Kidney (tissue), 22 donors: ENCODE data around the gene C11orf16. TPM values are rescaled to one million over a fixed set of nuclear protein-coding genes. Genes with fewer than 3 reads are reported as not detected.
"Not testable (repeated sequence)": the region's sequence is repeated elsewhere in the genome, so short reads cannot be mapped to it uniquely, and the experiment has no call there.

Source experiments
- DNase-seq, 5 donors: peaks; one replicate each; pipeline ENCODE4 v3.0.0-alpha.2; 2013 to 2020
- FAIRE-seq: peaks from 2 replicates; lab custom pipeline; 2012; peaks lifted over from hg19 to GRCh38; lab: Jason Lieb, UNC
- H3K27ac ChIP-seq, 2 donors: one replicate each; pipeline ENCODE4 v1.7.0; 2013; ENCODE audit warnings: low read depth in 2 of 2, low read length in 2 of 2, inconsistent platforms in 1 of 2
- H3K27me3 ChIP-seq: one replicate; pipeline ENCODE4 v1.7.1; 2013; ENCODE audit warnings: low read length, inconsistent platforms; ENCODE audit not compliant: control insufficient read depth, insufficient read depth
- H3K36me3 ChIP-seq, 3 donors: one replicate each; pipeline versions ENCODE4 v1.7.0 to v1.7.1; 2013; ENCODE audit warnings: low read length in 3 of 3, control low read depth in 1 of 3, inconsistent platforms in 1 of 3; ENCODE audit not compliant: insufficient read depth in 3 of 3, control insufficient read depth in 2 of 3
- H3K4me1 ChIP-seq, 3 donors: one replicate each; pipeline versions ENCODE4 v1.7.0 to v1.7.1; 2013; ENCODE audit warnings: low read length in 3 of 3, inconsistent platforms in 1 of 3, low read depth in 1 of 3; ENCODE audit not compliant: control insufficient read depth in 2 of 3, insufficient read depth in 2 of 3
- H3K4me3 ChIP-seq, 3 donors: one replicate each; pipeline versions ENCODE4 v1.7.0 to v1.8.1; 2013; ENCODE audit warnings: low read length in 3 of 3, control low read depth in 1 of 3, inconsistent platforms in 1 of 3
- H3K9ac ChIP-seq, 3 donors: one replicate each; pipeline versions ENCODE4 v1.7.0 to v1.7.1; 2013; ENCODE audit warnings: low read length in 3 of 3, control low read depth in 1 of 3, inconsistent platforms in 1 of 3
- H3K9me3 ChIP-seq, 3 donors: one replicate each; pipeline versions ENCODE4 v1.7.0 to v1.7.1; 2013; ENCODE audit warnings: low read length in 3 of 3, control low read depth in 1 of 3, inconsistent platforms in 1 of 3; ENCODE audit not compliant: control insufficient read depth in 2 of 3, insufficient read depth in 1 of 3
- CTCF ChIP-seq: IDR thresholded peaks from 3 replicates; pipeline ENCODE4 v1.5.1; 2012; ENCODE audit warnings: mild to moderate bottlenecking, moderate library complexity, borderline replicate concordance; ENCODE audit not compliant: insufficient read depth; ENCODE audit errors: extremely low read depth
- intact Hi-C: fragments of 100-400 bp; cut with DNase I; formaldehyde crosslinking; loops from one replicate; pipeline ENCODE4 v1.11.1; 2022
- long read RNA-seq, 10 donors: library from polyadenylated mRNA in 1 of 10; unstranded in 1 of 10; transcript quantifications; one replicate each; pipeline ENCODE4 v2.0.0 and lab custom pipeline, GENCODE V29; 2021 to 2026
- polyA plus RNA-seq: library from polyadenylated mRNA; stranded (reverse); fragments of 350-450 nt; fragmentation: Illumina TruSeq; extraction: RNeasy Lipid Tissue Mini Kit (QIAGEN cat#74804); gene quantifications from one replicate; pipeline ENCODE4 v1.2.3, GENCODE V29; 2014; ENCODE audit warnings: low read depth, low replicate concordance; ENCODE audit not compliant: insufficient read depth
- total RNA-seq: library from RNA; stranded (reverse); fragmentation: NEBNext Ultra II Directional; extraction: Animal tissue kit (Norgen Biotek cat#: 25700); gene quantifications from one replicate; pipeline ENCODE4 v1.2.1, GENCODE V29; 2021
- donor health status: control.
- donor health status: control.
- donor health status: control.
- donor health status: control.
- donor health status: control.
- donor health status: DM: yes; HTN: yes; CAD: no.
- donor health status: Normal renal cell carcinoma (clear cell type).

The C11orf16 gene
- total RNA-seq, result 0.91 TPM
- 0.28 TPM for polyA plus RNA-seq
- long read RNA-seq, donor 1, result 0 reads
- long read RNA-seq, donor 2, result 0 reads
- long read RNA-seq, donor 3, partial matches to known transcripts, result 15 of 15 reads
- long read RNA-seq, donor 3, other reads (novel, unspliced or antisense), result 0 of 15 reads
- long read RNA-seq, donor 4, result 0 reads
- long read RNA-seq, donor 5, result 0 reads
- long read RNA-seq, donor 6, result 0 reads
- long read RNA-seq, donor 7, result 0 reads
- long read RNA-seq, donor 8, partial matches to known transcripts, result 0 of 1 reads
- long read RNA-seq, donor 8, other reads (novel, unspliced or antisense), result 0 of 1 reads
- long read RNA-seq, donor 9, result 0 reads
- long read RNA-seq, donor 10, result 0 reads

GRCh38 chr11:8932564-8933180 lies at the start of gene C11orf16:
C11orf16 (minus strand) TSS chr11:8932947; CDS start chr11:8932308, 639 bp downstream.
- no peak for FAIRE-seq
- H3K4me3 ChIP-seq, result no peak within 1 kb of the TSS

GRCh38 chr11:8980485-8980884 lies 47.7 kb upstream of the C11orf16 start:
- TF ChIP-seq CTCF, result no peak
- Histone ChIP-seq H3K9ac (no peak overlapping the region), H3K4me3 (no peak overlapping the region), H3K36me3 (no peaks in the 10 kb centered on the region), H3K27me3 (no peaks in the 10 kb centered on the region), H3K27ac (no peak overlapping the region), H3K4me1 (no peaks in the 10 kb centered on the region), H3K9me3 (no peaks in the 10 kb centered on the region)
- DNase-seq (no peak), FAIRE-seq (no peak)
- intact Hi-C loops, result no loop called here

More at GRCh38 chr11:8932564-8933180, at the start of gene C11orf16:
- H3K9me3 ChIP-seq, result no peaks in the 10 kb centered on the region
- no peaks in the 10 kb centered on the region for H3K36me3 ChIP-seq
- no peaks in the 10 kb centered on the region for H3K27me3 ChIP-seq
- no peak within 1 kb of the TSS for H3K27ac ChIP-seq
- peak in 2 of 5 donors; percentile 39 to 40 for DNase-seq
- intact Hi-C loops, result no loop called here
- no peaks in the 10 kb centered on the region for H3K4me1 ChIP-seq
- H3K9ac ChIP-seq, result no peak within 1 kb of the TSS
- TF ChIP-seq CTCF, result no peak

- H3K4me1 ChIP-seq, intact Hi-C loops, FAIRE-seq, H3K9me3 ChIP-seq, DNase-seq, H3K4me3 ChIP-seq, H3K27ac ChIP-seq, H3K9ac ChIP-seq, H3K36me3 ChIP-seq, H3K27me3 ChIP-seq: not testable (repeated sequence)
Measured at GRCh38 chr11:8979365-8979764, 46.6 kb upstream of the C11orf16 start.

- no peaks in the 10 kb centered on the region for H3K36me3 ChIP-seq
- H3K27ac ChIP-seq, result no peak overlapping the region
- H3K4me3 ChIP-seq, result no peak overlapping the region
- no peak overlapping the region for H3K9ac ChIP-seq
- TF ChIP-seq CTCF, result no peak
- no peak for DNase-seq
- no peaks in the 10 kb centered on the region for H3K4me1 ChIP-seq
- no peaks in the 10 kb centered on the region for H3K27me3 ChIP-seq
- no peak for FAIRE-seq
- H3K9me3 ChIP-seq, result no peaks in the 10 kb centered on the region
- intact Hi-C loops, result no loop called here
Measured at GRCh38 chr11:8973121-8973520, 40.4 kb upstream of the C11orf16 start.
